Kidney epithelial cell (primary cell): ENCODE data around the gene CDK6. TPM values are rescaled to one million over a fixed set of nuclear protein-coding genes. Genes with fewer than 3 reads are reported as not detected.

ENCODE experiments used
- DNase-seq: peaks from one replicate; pipeline ENCODE4 v3.0.0-alpha.2; 2010; ENCODE audit warnings: low read depth
- H3K27me3 ChIP-seq: 2 replicates; pipeline ENCODE4 v1.6.0; 2011; ENCODE audit warnings: low read length; ENCODE audit not compliant: control insufficient read depth, insufficient read depth
- H3K36me3 ChIP-seq: 2 replicates; pipeline ENCODE4 v1.5.1; 2011; ENCODE audit warnings: low read length; ENCODE audit not compliant: control insufficient read depth, insufficient read depth
- H3K4me3 ChIP-seq: 2 replicates; pipeline ENCODE4 v1.5.1; 2011; ENCODE audit warnings: low read depth, mild to moderate bottlenecking, control low read depth, low read length
- total RNA-seq: library from RNA; depleted of rRNA; stranded (reverse); fragments of >200 nt; gene quantifications from 2 replicates; pipeline ENCODE4 v1.2.3, GENCODE V29; 2015
- TF ChIP-seq, protein P1 (sequence below): IDR thresholded peaks from 2 replicates; pipeline ENCODE4 v1.5.1; 2011; ENCODE audit warnings: mild to moderate bottlenecking, moderate library complexity, low read length, control low read depth, inconsistent platforms; ENCODE audit not compliant: insufficient read depth, poor library complexity, severe bottlenecking

Gene CDK6
- total RNA-seq, 1 donor from 2014 or later: 91.0 TPM

GRCh38 chr7:92773808-92774207, 62.6 kb downstream of the CDK6 start:
- H3K4me3 ChIP-seq: no peak overlapping the region
- TF ChIP-seq, protein P1, sequence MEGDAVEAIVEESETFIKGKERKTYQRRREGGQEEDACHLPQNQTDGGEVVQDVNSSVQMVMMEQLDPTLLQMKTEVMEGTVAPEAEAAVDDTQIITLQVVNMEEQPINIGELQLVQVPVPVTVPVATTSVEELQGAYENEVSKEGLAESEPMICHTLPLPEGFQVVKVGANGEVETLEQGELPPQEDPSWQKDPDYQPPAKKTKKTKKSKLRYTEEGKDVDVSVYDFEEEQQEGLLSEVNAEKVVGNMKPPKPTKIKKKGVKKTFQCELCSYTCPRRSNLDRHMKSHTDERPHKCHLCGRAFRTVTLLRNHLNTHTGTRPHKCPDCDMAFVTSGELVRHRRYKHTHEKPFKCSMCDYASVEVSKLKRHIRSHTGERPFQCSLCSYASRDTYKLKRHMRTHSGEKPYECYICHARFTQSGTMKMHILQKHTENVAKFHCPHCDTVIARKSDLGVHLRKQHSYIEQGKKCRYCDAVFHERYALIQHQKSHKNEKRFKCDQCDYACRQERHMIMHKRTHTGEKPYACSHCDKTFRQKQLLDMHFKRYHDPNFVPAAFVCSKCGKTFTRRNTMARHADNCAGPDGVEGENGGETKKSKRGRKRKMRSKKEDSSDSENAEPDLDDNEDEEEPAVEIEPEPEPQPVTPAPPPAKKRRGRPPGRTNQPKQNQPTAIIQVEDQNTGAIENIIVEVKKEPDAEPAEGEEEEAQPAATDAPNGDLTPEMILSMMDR: no peak
- DNase-seq: no peak
- H3K27me3 ChIP-seq: no peaks in the 10 kb centered on the region
- H3K36me3 ChIP-seq: no peaks in the 10 kb centered on the region

DNA sequence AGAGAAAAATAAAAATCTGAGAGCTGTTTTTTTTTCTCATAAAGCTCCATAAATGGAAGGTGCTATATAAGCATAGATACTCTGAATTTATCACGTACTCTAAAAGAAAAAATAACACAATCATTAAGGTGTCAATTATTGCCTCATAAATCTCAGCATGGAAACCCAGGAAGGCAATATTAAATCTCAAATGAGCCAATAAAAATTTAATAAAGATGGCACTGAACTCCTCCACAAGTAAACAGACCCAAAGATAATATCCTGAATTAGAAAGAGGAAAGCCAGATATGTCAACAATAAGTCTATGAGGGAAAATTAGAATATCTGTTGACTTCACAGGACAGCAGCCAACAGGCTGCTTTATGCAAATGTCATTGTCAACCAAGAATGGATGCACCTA, 66.5 kb downstream of the CDK6 start:
- Histone ChIP-seq H3K27me3 (no peaks in the 10 kb centered on the region), H3K36me3 (peaks cover 1% of the 10 kb centered on the region), H3K4me3 (no peak overlapping the region)
- DNase-seq: no peak
- TF ChIP-seq, protein P1: no peak

- Histone ChIP-seq H3K36me3 (peaks cover 1% of the 10 kb centered on the region), H3K27me3 (no peaks in the 10 kb centered on the region), H3K4me3 (no peak overlapping the region)
- no peak for DNase-seq
- TF ChIP-seq, protein P1: no peak
Measured at GRCh38 chr7:92769394-92769699, 67.0 kb downstream of the CDK6 start.

- Histone ChIP-seq H3K27me3 (no peaks in the 10 kb centered on the region), H3K36me3 (peaks cover 1% of the 10 kb centered on the region), H3K4me3 (no peak overlapping the region)
- TF ChIP-seq, protein P1: no peak
- no peak for DNase-seq
Measured at GRCh38 chr7:92768501-92769393, 67.6 kb downstream of the CDK6 start.

- Histone ChIP-seq H3K4me3 (no peak overlapping the region), H3K27me3 (no peaks in the 10 kb centered on the region), H3K36me3 (peaks cover 1% of the 10 kb centered on the region)
- no peak for DNase-seq
- TF ChIP-seq, protein P1: no peak
Measured at GRCh38 chr7:92767437-92767836, 68.9 kb downstream of the CDK6 start.
